ENCODE measurements around the gene LAS1L.

GRCh38 chrX:65502618-65503017, 32.0 kb downstream of the LAS1L start:
- no peak for TF ChIP-seq CTCF (IDR thresholded peaks at IDR 0.05)
- TF ChIP-seq POLR2A (IDR thresholded peaks at IDR 0.05) = no peak

Measured in tibial nerve (tissue), 3 donors.